PC-9 (cell line): ENCODE measurements around the gene USP17L17. TPM values are rescaled to one million over a fixed set of nuclear protein-coding genes. Genes with fewer than 3 reads are reported as not detected.
"Not testable (repeated sequence)": the region's sequence is repeated elsewhere in the genome, so short reads cannot be mapped to it uniquely, and the experiment has no call there.

Source experiments
- Bru-seq: library from RNA; stranded (reverse); fragments of 400-500 nt; gene quantifications from one replicate; lab custom pipeline; 2021; lab: Mats Ljungman, UMichigan
- BruChase-seq, 2 experiments: library from RNA; stranded (reverse); fragments of 400-500 nt; gene quantifications; one replicate each; lab custom pipeline; 2021; lab: Mats Ljungman, UMichigan
- BruUV-seq: library from RNA; stranded (reverse); fragments of 400-500 nt; replicated peaks from 2 replicates; lab custom pipeline; 2021; lab: Mats Ljungman, UMichigan
- CTCF ChIA-PET: fragments of 300-600 bp; sonication (Branson Sonifier 250); formaldehyde crosslinking; loops from one replicate; lab custom pipeline; 2022; ENCODE audit warnings: antibody characterized with exemption; lab: Charles Lee
- POLR2A ChIA-PET: fragments of 300-600 bp; sonication (Branson Sonifier 250); formaldehyde crosslinking; loops from one replicate; lab custom pipeline; 2022; ENCODE audit warnings: antibody characterized with exemption; ENCODE audit not compliant: unreplicated experiment; lab: Charles Lee
- DNase-seq, 2 experiments: peaks; one replicate each; pipeline versions ENCODE4 v3.0.0 to v3.0.0-alpha.2; 2015 to 2022; ENCODE audit warnings: mixed read lengths in 1 of 2
- H2AFZ ChIP-seq: fragments of 200-600 bp; sonication (generic); 2 replicates; pipeline ENCODE4 v1.8.1; 2017; ENCODE audit warnings: antibody characterized with exemption
- H3F3A ChIP-seq: fragments of 200-600 bp; sonication (generic); 2 replicates; pipeline ENCODE4 v1.8.1; 2017; ENCODE audit warnings: antibody characterized with exemption, mild to moderate bottlenecking, low read depth; ENCODE audit not compliant: insufficient read depth
- H3K27ac ChIP-seq: fragments of 200-600 bp; sonication (generic); 2 replicates; pipeline ENCODE4 v1.6.1; 2016; ENCODE audit warnings: mixed run types
- H3K27me3 ChIP-seq: fragments of 200-600 bp; sonication (generic); 2 replicates; pipeline ENCODE4 v1.6.1; 2016; ENCODE audit warnings: low read depth, mixed run types; ENCODE audit not compliant: insufficient read depth
- H3K36me3 ChIP-seq: fragments of 200-600 bp; sonication (generic); 2 replicates; pipeline ENCODE4 v1.6.1; 2016; ENCODE audit warnings: low read depth, mixed run types
- H3K4me1 ChIP-seq: fragments of 200-600 bp; sonication (generic); replicated peaks from 2 replicates; pipeline ENCODE4 v1.6.1; 2016; ENCODE audit warnings: mixed run types; ENCODE audit not compliant: insufficient read depth
- H3K4me2 ChIP-seq: fragments of 200-600 bp; sonication (generic); 2 replicates; pipeline ENCODE4 v1.6.1; 2017; ENCODE audit warnings: mixed run types
- H3K4me3 ChIP-seq: fragments of 200-600 bp; sonication (generic); 2 replicates; pipeline ENCODE4 v1.6.1; 2016; ENCODE audit warnings: mixed run types
- H3K79me2 ChIP-seq: fragments of 200-600 bp; sonication (generic); 2 replicates; pipeline ENCODE4 v1.6.1; 2017; ENCODE audit warnings: low read depth, mixed run types
- H3K9me2 ChIP-seq: fragments of 200-600 bp; sonication (generic); 2 replicates; pipeline ENCODE4 v1.8.1; 2017; ENCODE audit warnings: mild to moderate bottlenecking; ENCODE audit not compliant: insufficient read depth
- H3K9me3 ChIP-seq: fragments of 200-600 bp; sonication (generic); 2 replicates; pipeline ENCODE4 v1.8.1; 2016; ENCODE audit warnings: low read depth; ENCODE audit not compliant: insufficient read depth
- H4K20me1 ChIP-seq: fragments of 200-600 bp; sonication (generic); 2 replicates; pipeline ENCODE4 v1.8.1; 2017; ENCODE audit not compliant: insufficient read depth
- intact Hi-C: fragments of 100-400 bp; cut with micrococcal nuclease; formaldehyde crosslinking; loops from one replicate; pipeline ENCODE4 v1.10.0; 2022; ENCODE audit not compliant: unreplicated experiment
- long read RNA-seq: library from polyadenylated mRNA; stranded (forward); transcript quantifications from one replicate; pipeline ENCODE4 v2.0.0, GENCODE V29; 2022
- total RNA-seq: library from RNA; stranded (reverse); gene quantifications from 2 replicates; pipeline ENCODE4 v1.2.3, GENCODE V29; 2021

The USP17L17 gene
- not detected in 2 replicates for total RNA-seq
- Bru-seq, nascent RNA = not detected
- not detected for BruChase-seq, experiment 1, labeled RNA remaining after a 2-hour chase
- not detected for BruChase-seq, experiment 2, labeled RNA remaining after a 6-hour chase
- long read RNA-seq = 0 reads

- H3K27ac ChIP-seq, H3K4me3 ChIP-seq, H3F3A ChIP-seq, H4K20me1 ChIP-seq, BruUV-seq, intact Hi-C loops, DNase-seq, H2AFZ ChIP-seq, CTCF ChIA-PET, H3K9me2 ChIP-seq, POLR2A ChIA-PET, H3K9me3 ChIP-seq, H3K27me3 ChIP-seq, H3K36me3 ChIP-seq, H3K79me2 ChIP-seq, H3K4me1 ChIP-seq, H3K4me2 ChIP-seq: not testable (repeated sequence)
Measured at GRCh38 chr4:9243579-9243978, at the start of gene USP17L17. Gene USP17L17 (plus strand): TSS chr4:9243879. CDS start chr4:9243879, 0 bp downstream.

- H3K36me3 ChIP-seq, CTCF ChIA-PET, H3K27ac ChIP-seq, H3K4me1 ChIP-seq, DNase-seq, BruUV-seq, H3K9me3 ChIP-seq, H3K4me2 ChIP-seq, POLR2A ChIA-PET, H3K4me3 ChIP-seq, H2AFZ ChIP-seq, H3F3A ChIP-seq, H3K27me3 ChIP-seq, intact Hi-C loops, H3K9me2 ChIP-seq, H3K79me2 ChIP-seq, H4K20me1 ChIP-seq: not testable (repeated sequence)
Measured at GRCh38 chr4:9210357-9210756, 33.3 kb upstream of the USP17L17 start, which contains the start of gene USP17L10. Gene USP17L10 (plus strand): TSS chr4:9210657. CDS start chr4:9210657, 0 bp downstream.

GRCh38 chr4:9214701-9215100 is 29.0 kb upstream of the USP17L17 start:
- H3K36me3 ChIP-seq, H3K9me2 ChIP-seq, DNase-seq, POLR2A ChIA-PET, H2AFZ ChIP-seq, H3K27me3 ChIP-seq, H3K4me1 ChIP-seq, intact Hi-C loops, CTCF ChIA-PET, BruUV-seq, H3K27ac ChIP-seq, H3K79me2 ChIP-seq, H4K20me1 ChIP-seq, H3F3A ChIP-seq, H3K4me3 ChIP-seq, H3K9me3 ChIP-seq, H3K4me2 ChIP-seq: not testable (repeated sequence)

- intact Hi-C loops, H3K9me3 ChIP-seq, BruUV-seq, CTCF ChIA-PET, H3K36me3 ChIP-seq, H3K4me2 ChIP-seq, H3K4me1 ChIP-seq, H2AFZ ChIP-seq, H3K4me3 ChIP-seq, DNase-seq, POLR2A ChIA-PET, H3K9me2 ChIP-seq, H3K27ac ChIP-seq, H3K27me3 ChIP-seq, H3F3A ChIP-seq, H3K79me2 ChIP-seq, H4K20me1 ChIP-seq: not testable (repeated sequence)
Measured at GRCh38 chr4:9215105-9215504, 28.6 kb upstream of the USP17L17 start, which contains the start of gene USP17L11. Gene USP17L11 (plus strand): TSS chr4:9215405. CDS start chr4:9215405, 0 bp downstream.

DNA sequence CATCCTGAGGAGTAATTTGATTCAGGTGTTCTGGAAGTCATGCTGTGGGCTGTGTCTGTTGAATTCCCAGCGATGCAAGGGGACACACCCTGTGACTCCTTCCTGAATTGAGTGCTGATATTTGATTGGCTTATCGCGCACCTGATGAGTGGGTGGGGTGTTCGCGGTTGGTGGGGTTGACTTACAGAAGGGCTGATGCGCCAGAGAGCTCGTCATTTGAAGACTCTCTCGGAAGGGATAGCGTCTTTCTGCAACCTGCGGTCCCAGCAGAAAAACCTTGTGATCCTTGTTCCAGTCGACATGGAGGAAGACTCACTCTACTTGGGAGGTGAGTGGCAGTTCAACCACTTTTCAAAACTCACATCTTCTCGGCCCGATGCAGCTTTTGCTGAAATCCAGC is 23.8 kb upstream of the USP17L17 start, which contains the start of gene USP17L12:
TSS of gene USP17L12 (plus strand) at position 301 of the 400 bp plus-strand sequence. CDS start at position 301, 0 bp downstream.
- H3K27ac ChIP-seq, H3F3A ChIP-seq, H2AFZ ChIP-seq, H3K9me3 ChIP-seq, H3K4me2 ChIP-seq, H3K36me3 ChIP-seq, BruUV-seq, H3K4me3 ChIP-seq, H4K20me1 ChIP-seq, CTCF ChIA-PET, H3K27me3 ChIP-seq, H3K79me2 ChIP-seq, H3K4me1 ChIP-seq, H3K9me2 ChIP-seq, POLR2A ChIA-PET, intact Hi-C loops, DNase-seq: not testable (repeated sequence)

- H3K4me2 ChIP-seq, intact Hi-C loops: not testable (repeated sequence)
Measured at GRCh38 chr4:9224596-9224995, 19.1 kb upstream of the USP17L17 start, which contains the start of gene USP17L13. Gene USP17L13 (plus strand): TSS chr4:9224896. CDS start chr4:9224896, 0 bp downstream.

GRCh38 chr4:9230249-9230648 is 13.4 kb upstream of the USP17L17 start:
- H3K9me3 ChIP-seq, H3K79me2 ChIP-seq, H3K4me1 ChIP-seq, DNase-seq, H3F3A ChIP-seq, H3K4me3 ChIP-seq, H4K20me1 ChIP-seq, H3K27ac ChIP-seq, BruUV-seq, H3K36me3 ChIP-seq, H3K4me2 ChIP-seq, H2AFZ ChIP-seq, H3K9me2 ChIP-seq, CTCF ChIA-PET, intact Hi-C loops, H3K27me3 ChIP-seq, POLR2A ChIA-PET: not testable (repeated sequence)

More at GRCh38 chr4:9224596-9224995, 19.1 kb upstream of the USP17L17 start, which contains the start of gene USP17L13:
- H3K36me3 ChIP-seq, H3K4me1 ChIP-seq, H3K4me3 ChIP-seq, CTCF ChIA-PET, BruUV-seq, H2AFZ ChIP-seq, H3K9me3 ChIP-seq, H3K9me2 ChIP-seq, H3K27ac ChIP-seq, H4K20me1 ChIP-seq, POLR2A ChIA-PET, H3K27me3 ChIP-seq, H3F3A ChIP-seq, DNase-seq, H3K79me2 ChIP-seq: not testable (repeated sequence)
